SK-N-MC (cell line): Measurements from ENCODE around the gene WHAMM.

Source experiments
- EZH2 ChIP-seq: fragments of 200-600 bp; sonication (generic); IDR thresholded peaks from one replicate; pipeline ENCODE4 v1.6.1; 2017; ENCODE audit warnings: antibody characterized with exemption
- POLR2AphosphoS5 ChIP-seq: IDR thresholded peaks from 2 replicates; pipeline ENCODE4 v1.6.1; 2012; ENCODE audit warnings: mild to moderate bottlenecking, low read depth, low read length, borderline replicate concordance

GRCh38 chr15:82798531-82799166 is 10.8 kb upstream of the WHAMM start:
- TF ChIP-seq EZH2 (no peak), POLR2AphosphoS5 (no peak)
